ENCODE results near the gene KDM2B. TPM values are rescaled to one million over a fixed set of nuclear protein-coding genes. Genes with fewer than 3 reads are reported as not detected.

Gene KDM2B
- total and polyA plus RNA-seq, 2 donors (not counting 3 experiments of a cell fraction or from before 2014, with no cell fraction given), result 26.8 to 37.3 TPM

DNA sequence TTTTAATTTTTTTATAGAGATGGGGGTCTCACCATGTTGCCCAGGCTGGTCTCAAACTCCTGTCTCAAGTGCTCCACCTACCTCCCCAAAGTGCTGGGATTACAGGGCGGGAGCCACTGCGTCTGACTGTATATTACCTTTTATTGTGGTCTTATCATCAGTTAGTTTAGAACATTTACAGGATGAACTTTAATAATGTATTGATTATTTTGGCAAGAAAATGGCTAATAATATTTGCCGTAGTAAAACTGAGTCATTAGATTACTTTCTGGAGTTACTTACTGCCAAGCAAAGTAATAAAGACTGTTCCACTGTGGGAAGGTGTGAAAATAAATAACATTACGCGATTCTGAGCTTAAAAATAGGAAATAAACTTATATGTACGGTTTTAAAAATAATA lies 21.9 kb upstream of the KDM2B start:
- Histone ChIP-seq H4K20me1 (replicated peaks; ENCODE audit: control insufficient read depth, extremely low read depth, insufficient read depth, low read length) (no peaks in the 10 kb centered on the region), H3K9ac (replicated peaks; ENCODE audit: extremely low read depth, insufficient read depth, low read length) (no peak overlapping the region), H3K79me2 (ENCODE audit: control insufficient read depth, insufficient read depth, low read length) (no peaks in the 10 kb centered on the region), H3K27ac (ENCODE audit: insufficient read depth, low read depth, low read length) (no peak overlapping the region), H3K36me3 (ENCODE audit: control insufficient read depth in 2 of 2, extremely low read depth in 1 of 2, insufficient read depth in 2 of 2, low read length in 2 of 2) (no peaks in the 10 kb centered on the region), H2AFZ (ENCODE audit: low read depth, low read length) (no peak overlapping the region), H3K9me1 (replicated peaks; ENCODE audit: control insufficient read depth, extremely low read depth, insufficient read depth, low read length) (no peaks in the 10 kb centered on the region), H3K9me3 (replicated peaks; ENCODE audit: control insufficient read depth, insufficient read depth, low read length) (no peaks in the 10 kb centered on the region), H3K4me1 (ENCODE audit: control insufficient read depth, extremely low read depth, insufficient read depth, low read length) (no peaks in the 10 kb centered on the region), H3K4me3 (replicated peaks in 1 of 3; ENCODE audit: insufficient read depth in 1 of 3, low read depth in 1 of 3, low read length in 3 of 3) (no peak overlapping the region), H3K27me3 (ENCODE audit: control insufficient read depth in 2 of 2, insufficient read depth in 2 of 2, low read length in 2 of 2) (no peaks in the 10 kb centered on the region), H3K4me2 (ENCODE audit: insufficient read depth, low read length) (no peak overlapping the region)
- ChIA-PET CTCF (interaction anchor here (1.0 to 1.2 kb wide), 3 partner anchors 19 to 66 kb away, joined by 3 to 5 read pairs (median 3); no protein-coding TSS in a partner anchor), POLR2A (no interaction called here)
- dilution Hi-C loops (cut with MboI; ENCODE audit: extremely low pct_ligation_motif_present, low sequenced_read_pairs), result no loop called here
- no peak for TF ChIP-seq EZH2 (IDR thresholded peaks at IDR 0.05; ENCODE audit: borderline replicate concordance, low read depth, low read length, severe bottlenecking)
- TF ChIP-seq FOS (IDR thresholded peaks at IDR 0.05; ENCODE audit: borderline replicate concordance, insufficient read depth, low read length), result no peak
- TF ChIP-seq, protein P1, sequence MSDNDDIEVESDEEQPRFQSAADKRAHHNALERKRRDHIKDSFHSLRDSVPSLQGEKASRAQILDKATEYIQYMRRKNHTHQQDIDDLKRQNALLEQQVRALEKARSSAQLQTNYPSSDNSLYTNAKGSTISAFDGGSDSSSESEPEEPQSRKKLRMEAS (IDR thresholded peaks at IDR 0.05; ENCODE audit: insufficient read depth, insufficient read length), result no peak
- TF ChIP-seq GATA2 (IDR thresholded peaks at IDR 0.05; ENCODE audit: insufficient read depth, insufficient read length, low read depth, low read length), result no peak
- TF ChIP-seq POLR2A (IDR thresholded peaks at IDR 0.05; ENCODE audit: low read depth, low read length), result no peak
- TF ChIP-seq POLR2AphosphoS5 (IDR thresholded peaks at IDR 0.05; ENCODE audit: insufficient read depth, low read depth, low read length), result no peak
- no peak for TF ChIP-seq MYC (IDR thresholded peaks at IDR 0.05; ENCODE audit: low read depth, low read length)
- no peak for TF ChIP-seq JUN (IDR thresholded peaks at IDR 0.05; ENCODE audit: borderline replicate concordance, insufficient read depth, insufficient read length, low read depth)
- TF ChIP-seq, protein P2, sequence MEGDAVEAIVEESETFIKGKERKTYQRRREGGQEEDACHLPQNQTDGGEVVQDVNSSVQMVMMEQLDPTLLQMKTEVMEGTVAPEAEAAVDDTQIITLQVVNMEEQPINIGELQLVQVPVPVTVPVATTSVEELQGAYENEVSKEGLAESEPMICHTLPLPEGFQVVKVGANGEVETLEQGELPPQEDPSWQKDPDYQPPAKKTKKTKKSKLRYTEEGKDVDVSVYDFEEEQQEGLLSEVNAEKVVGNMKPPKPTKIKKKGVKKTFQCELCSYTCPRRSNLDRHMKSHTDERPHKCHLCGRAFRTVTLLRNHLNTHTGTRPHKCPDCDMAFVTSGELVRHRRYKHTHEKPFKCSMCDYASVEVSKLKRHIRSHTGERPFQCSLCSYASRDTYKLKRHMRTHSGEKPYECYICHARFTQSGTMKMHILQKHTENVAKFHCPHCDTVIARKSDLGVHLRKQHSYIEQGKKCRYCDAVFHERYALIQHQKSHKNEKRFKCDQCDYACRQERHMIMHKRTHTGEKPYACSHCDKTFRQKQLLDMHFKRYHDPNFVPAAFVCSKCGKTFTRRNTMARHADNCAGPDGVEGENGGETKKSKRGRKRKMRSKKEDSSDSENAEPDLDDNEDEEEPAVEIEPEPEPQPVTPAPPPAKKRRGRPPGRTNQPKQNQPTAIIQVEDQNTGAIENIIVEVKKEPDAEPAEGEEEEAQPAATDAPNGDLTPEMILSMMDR (IDR thresholded peaks at IDR 0.05; ENCODE audit: extremely low read depth in 1 of 2, insufficient read depth in 1 of 2, low read depth in 1 of 2, low read length in 2 of 2), result no peak
- BruUV-seq (replicated peaks), result no TSS peak
- no peak for DNase-seq (ENCODE audit: low read depth, low spot score)
- intact Hi-C loops (cut with micrococcal nuclease), result no loop called here
- no peak for FAIRE-seq
